Measurements from ENCODE around the gene PRKCQ. TPM values are rescaled to one million over a fixed set of nuclear protein-coding genes. Genes with fewer than 3 reads are reported as not detected.

The PRKCQ gene
- total and polyA plus RNA-seq, 2 of the 8 experiments (the other 6 are each of a cell fraction or from before 2014, with no cell fraction given), result 9.1 to 22.6 TPM

- Histone ChIP-seq H3K23ac (ENCODE audit: insufficient read length) (no peak overlapping the region), H3K18ac (ENCODE audit: extremely low read depth, low read length) (no peak overlapping the region), H3K79me1 (ENCODE audit: low read depth, low read length) (peaks cover 13% of the 10 kb centered on the region), H3K36me3 (ENCODE audit: control insufficient read depth in 2 of 4, insufficient read depth in 4 of 4, low read length in 3 of 4) (no peaks in the 10 kb centered on the region), H3K79me2 (ENCODE audit: control insufficient read depth in 1 of 2, insufficient read depth in 2 of 2, low read length in 2 of 2) (peaks cover 0 to 17% of the 10 kb centered on the region in 2 experiments; a peak in 2 of 4 replicates), H2BK12ac (ENCODE audit: low read depth, low read length) (no peak overlapping the region), H3K27ac (ENCODE audit: low read depth, low read length) (no peak overlapping the region), H3K4me1 (replicated peaks in 1 of 4; ENCODE audit: control insufficient read depth in 3 of 4, insufficient read depth in 4 of 4, low read length in 3 of 4) (peaks cover 0 to 10% (median under 1%) of the 10 kb centered on the region in 4 experiments; a peak in 3 of 7 replicates), H3K27me3 (replicated peaks in 1 of 4; ENCODE audit: control insufficient read depth in 3 of 4, extremely low read depth in 1 of 4, insufficient read depth in 3 of 4, low read length in 3 of 4) (no peaks in the 10 kb centered on the region), H2AK5ac (ENCODE audit: low read depth, low read length) (no peak overlapping the region), H3K4me2 (ENCODE audit: insufficient read depth in 1 of 2, low read depth in 2 of 2, low read length in 2 of 2) (no peak overlapping the region), H3K14ac (ENCODE audit: insufficient read length) (no peak overlapping the region), H2BK120ac (replicated peaks; ENCODE audit: low read depth, low read length) (no peak overlapping the region), H3K9me3 (ENCODE audit: insufficient read depth in 2 of 2, low read depth in 1 of 2, low read length in 1 of 2) (no peaks in the 10 kb centered on the region), H2BK15ac (ENCODE audit: low read length) (no peak overlapping the region), H3K56ac (replicated peaks; ENCODE audit: insufficient read length, low read depth, low read length) (no peak overlapping the region), H4K8ac (ENCODE audit: extremely low read depth, insufficient read depth, low read length) (no peak overlapping the region), H4K91ac (replicated peaks; ENCODE audit: insufficient read length, low read length) (no peak overlapping the region), H3K4me3 (ENCODE audit: extremely low read depth in 1 of 4, insufficient read depth in 2 of 4, low read depth in 3 of 4, low read length in 4 of 4) (no peak overlapping the region), H3K23me2 (ENCODE audit: low read depth, low read length) (no peaks in the 10 kb centered on the region), H2BK5ac (ENCODE audit: low read depth, low read length) (no peak overlapping the region), H2AFZ (ENCODE audit: low read length) (no peak overlapping the region), H3K9ac (replicated peaks in 1 of 4; ENCODE audit: extremely low read depth in 1 of 4, low read depth in 3 of 4, low read length in 3 of 4) (no peak overlapping the region), H2BK20ac (ENCODE audit: low read length) (no peak overlapping the region), H4K5ac (ENCODE audit: insufficient read length, low read depth, low read length) (no peak overlapping the region), H4K20me1 (replicated peaks in 1 of 2; ENCODE audit: control insufficient read depth in 1 of 2, insufficient read depth in 2 of 2, low read length in 2 of 2) (peaks cover 0 to 5% of the 10 kb centered on the region in 2 experiments), H3K4ac (replicated peaks; ENCODE audit: insufficient read length, low read depth, low read length) (no peak overlapping the region)
- CTCF ChIA-PET (ENCODE audit: partially characterized antibody), result interaction anchor here (1.4 to 2.6 kb wide), 2 partner anchors 16 to 82 kb away, joined by 5 to 11 read pairs; partner anchors contain the start of gene PRKCQ
- DNase-seq (ENCODE audit: low read depth in 1 of 2, low spot score in 2 of 2), result no peak
- TF ChIP-seq HDAC6 (IDR thresholded peaks at IDR 0.05; ENCODE audit: low read depth, low read length) (no peak), EZH2 (IDR thresholded peaks at IDR 0.05; ENCODE audit: low read depth, low read length, severe bottlenecking) (no peak), PHF8 (conservative IDR thresholded peaks at IDR 0.05; ENCODE audit: low read depth, low read length) (no peak), EGR1 (IDR thresholded peaks at IDR 0.05; ENCODE audit: borderline replicate concordance, low read depth, low read length) (no peak), KDM5A (IDR thresholded peaks at IDR 0.05; ENCODE audit: low read length) (no peak), CTBP2 (IDR thresholded peaks at IDR 0.05; ENCODE audit: borderline replicate concordance, insufficient read depth, insufficient read length, low read length) (no peak), SAP30 (IDR thresholded peaks at IDR 0.05; ENCODE audit: insufficient read depth, insufficient replicate concordance, low read length) (no peak), BRCA1 (IDR thresholded peaks at IDR 0.05; ENCODE audit: low read depth, low read length) (no peak), TEAD4 (IDR thresholded peaks at IDR 0.05; ENCODE audit: low read depth, low read length) (no peak), CBX8 (IDR thresholded peaks at IDR 0.05; ENCODE audit: borderline replicate concordance, low read depth, low read length) (no peak), JUND (IDR thresholded peaks at IDR 0.05; ENCODE audit: low read length) (no peak), CREB1 (IDR thresholded peaks at IDR 0.05) (no peak)
- TF ChIP-seq, protein P1, sequence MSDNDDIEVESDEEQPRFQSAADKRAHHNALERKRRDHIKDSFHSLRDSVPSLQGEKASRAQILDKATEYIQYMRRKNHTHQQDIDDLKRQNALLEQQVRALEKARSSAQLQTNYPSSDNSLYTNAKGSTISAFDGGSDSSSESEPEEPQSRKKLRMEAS (IDR thresholded peaks at IDR 0.05), result no peak
- WGBS, 2 experiments (ENCODE audit: extremely low coverage in 1 of 2, insufficient coverage in 1 of 2, insufficient read length in 1 of 2, insufficient replicate concordance in 2 of 2, low coverage in 1 of 2, low lambda C conversion rate in 2 of 2, missing lambda C conversion rate in 1 of 2), result 87% methylated on average over 4 of the region's 4 CpGs; no CpG with 5 or more reads in 1 of the 2 experiments
- FAIRE-seq, result no peak
- POLR2A ChIA-PET (ENCODE audit: partially characterized antibody), result no interaction called here
Measured at GRCh38 chr10:6565588-6565987, 14.5 kb downstream of the PRKCQ start.
